GM23338 (cell line): Measurements from ENCODE around the gene PXMP4. TPM values are rescaled to one million over a fixed set of nuclear protein-coding genes. Genes with fewer than 3 reads are reported as not detected.

Source experiments
- ATAC-seq: fragments of 200-7000 bp; cut with Tn5 transposase; 3 replicates; pipeline ENCODE4 v1.9.1; 2020
- DNase-seq: peaks from one replicate; pipeline ENCODE4 v3.0.0-alpha.2; 2015; ENCODE audit warnings: low spot score
- H2AFZ ChIP-seq: fragments of 200-600 bp; sonication (generic); 2 replicates; pipeline ENCODE4 v1.8.0; 2016; ENCODE audit warnings: antibody characterized with exemption, mild to moderate bottlenecking, moderate library complexity
- H3F3A ChIP-seq: fragments of 200-600 bp; sonication (generic); replicated peaks from 2 replicates; pipeline ENCODE4 v1.8.0; 2017; ENCODE audit warnings: antibody characterized with exemption, mixed run types, low read depth
- H3K27ac ChIP-seq: fragments of 200-600 bp; sonication (generic); 2 replicates; pipeline ENCODE4 v1.6.1; 2016; ENCODE audit warnings: low read depth
- H3K27me3 ChIP-seq: fragments of 200-600 bp; sonication (generic); 2 replicates; pipeline ENCODE4 v1.8.0; 2016; ENCODE audit warnings: mild to moderate bottlenecking, mixed run types, moderate library complexity; ENCODE audit not compliant: insufficient read depth
- H3K36me3 ChIP-seq: fragments of 200-600 bp; sonication (generic); 2 replicates; pipeline ENCODE4 v1.8.0; 2016; ENCODE audit warnings: mild to moderate bottlenecking; ENCODE audit not compliant: insufficient read depth
- H3K4me1 ChIP-seq: fragments of 200-600 bp; sonication (generic); 2 replicates; pipeline ENCODE4 v1.8.0; 2016; ENCODE audit warnings: mild to moderate bottlenecking, moderate library complexity; ENCODE audit not compliant: insufficient read depth
- H3K4me2 ChIP-seq: fragments of 200-600 bp; sonication (generic); 2 replicates; pipeline ENCODE4 v1.7.1; 2017; ENCODE audit warnings: mixed run types
- H3K4me3 ChIP-seq: fragments of 200-600 bp; sonication (generic); 2 replicates; pipeline ENCODE4 v1.6.1; 2016; ENCODE audit warnings: mixed run types
- H3K79me2 ChIP-seq: fragments of 200-600 bp; sonication (generic); replicated peaks from 2 replicates; pipeline ENCODE4 v1.8.0; 2017; ENCODE audit warnings: mild to moderate bottlenecking; ENCODE audit not compliant: insufficient read depth
- H3K9me2 ChIP-seq: fragments of 200-600 bp; sonication (generic); 2 replicates; pipeline ENCODE4 v1.8.0; 2017; ENCODE audit not compliant: insufficient read depth
- H4K20me1 ChIP-seq: fragments of 200-600 bp; sonication (generic); replicated peaks from 2 replicates; pipeline ENCODE4 v1.8.0; 2017; ENCODE audit warnings: mild to moderate bottlenecking; ENCODE audit not compliant: insufficient read depth
- H3K27ac Mint-ChIP-seq: 2 replicates; pipeline ENCODE4 v1.8.0; 2020; ENCODE audit warnings: inconsistent platforms, mild to moderate bottlenecking, moderate library complexity, mixed read lengths
- H3K27me3 Mint-ChIP-seq: 3 replicates; pipeline ENCODE4 v1.8.0; 2022; ENCODE audit warnings: low read depth, mild to moderate bottlenecking, moderate library complexity, mixed read lengths, inconsistent platforms; ENCODE audit not compliant: insufficient read depth, poor library complexity
- H3K36me3 Mint-ChIP-seq: 3 replicates; pipeline ENCODE4 v1.8.0; 2021; ENCODE audit warnings: low read depth, mild to moderate bottlenecking, inconsistent platforms, moderate library complexity, mixed read lengths
- H3K4me1 Mint-ChIP-seq: 3 replicates; pipeline ENCODE4 v1.8.0; 2020; ENCODE audit warnings: mild to moderate bottlenecking, inconsistent platforms, mixed read lengths
- H3K4me3 Mint-ChIP-seq: 3 replicates; pipeline ENCODE4 v1.8.0; 2021; ENCODE audit warnings: moderate library complexity, mild to moderate bottlenecking, inconsistent platforms, mixed read lengths
- H3K9me3 Mint-ChIP-seq: 3 replicates; pipeline ENCODE4 v1.8.0; 2020; ENCODE audit warnings: moderate library complexity, mild to moderate bottlenecking, inconsistent platforms, mixed read lengths
- CREB1 ChIP-seq: fragments of 250-450 bp; sonication (Bioruptor Pico); IDR thresholded peaks from 2 replicates; pipeline ENCODE4 v1.5.0; 2020; ENCODE audit warnings: low read depth, mild to moderate bottlenecking, moderate library complexity
- CTCF ChIP-seq, 2 experiments: fragments of 200-600 bp in 1 of 2; sonication (generic) in 1 of 2; conservative IDR thresholded peaks; 2 replicates each; pipeline versions ENCODE4 v1.5.1 to v1.6.1; 2016 to 2017; ENCODE audit warnings: antibody characterized with exemption in 2 of 2, low read depth in 2 of 2, mild to moderate bottlenecking in 2 of 2, moderate library complexity in 1 of 2
- NANOG ChIP-seq: IDR thresholded peaks from 2 replicates; pipeline ENCODE4 v1.6.1; 2016; ENCODE audit warnings: antibody characterized with exemption, borderline replicate concordance
- ZNF331 ChIP-seq: fragments of 250-450 bp; sonication (Bioruptor Pico); IDR thresholded peaks from 2 replicates; pipeline ENCODE4 v1.5.0; 2020; ENCODE audit warnings: low read depth, mild to moderate bottlenecking, moderate library complexity
- polyA plus RNA-seq: library from polyadenylated mRNA; unstranded; fragments of >200 nt; fragmentation: Nextera tagmentation; extraction: Ambion mirVana; gene quantifications from 2 replicates; pipeline ENCODE4 v1.2.1, GENCODE V29; 2016
- total RNA-seq: library from RNA; depleted of rRNA; stranded (reverse); fragments of >200 nt; shearing (Covaris generic); gene quantifications from 2 replicates; pipeline ENCODE4 v1.2.3, GENCODE V29; 2014
- TF ChIP-seq, protein P1 (sequence below): IDR thresholded peaks from 2 replicates; pipeline ENCODE4 v1.6.1; 2016; ENCODE audit warnings: antibody characterized with exemption

Gene PXMP4
- total and polyA plus RNA-seq, 2 experiments from 2014 or later: 1.2 to 3.5 TPM

- H3K27me3 Mint-ChIP-seq: peaks cover 10% of the 10 kb centered on the region
- H3K79me2 ChIP-seq: peaks cover 33% of the 10 kb centered on the region
- no peak for TF ChIP-seq ZNF331 (CRISPR knock-in tag)
- peak in 1 of 2 experiments; percentile 31; a peak in 3 of 4 replicates for TF ChIP-seq CTCF (conservative IDR thresholded peaks at IDR 0.05; ENCODE audit: low read depth in 2 of 2)
- no peak for TF ChIP-seq NANOG
- TF ChIP-seq, protein P1, sequence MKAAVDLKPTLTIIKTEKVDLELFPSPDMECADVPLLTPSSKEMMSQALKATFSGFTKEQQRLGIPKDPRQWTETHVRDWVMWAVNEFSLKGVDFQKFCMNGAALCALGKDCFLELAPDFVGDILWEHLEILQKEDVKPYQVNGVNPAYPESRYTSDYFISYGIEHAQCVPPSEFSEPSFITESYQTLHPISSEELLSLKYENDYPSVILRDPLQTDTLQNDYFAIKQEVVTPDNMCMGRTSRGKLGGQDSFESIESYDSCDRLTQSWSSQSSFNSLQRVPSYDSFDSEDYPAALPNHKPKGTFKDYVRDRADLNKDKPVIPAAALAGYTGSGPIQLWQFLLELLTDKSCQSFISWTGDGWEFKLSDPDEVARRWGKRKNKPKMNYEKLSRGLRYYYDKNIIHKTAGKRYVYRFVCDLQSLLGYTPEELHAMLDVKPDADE: no peak
- TF ChIP-seq CREB1 (CRISPR knock-in tag): peak; percentile 81
- H3K36me3 ChIP-seq: no peaks in the 10 kb centered on the region
- no peaks in the 10 kb centered on the region; the same call in 2 of the 3 replicates for H3K9me3 Mint-ChIP-seq
- peaks cover 10% of the 10 kb centered on the region; the same call in 1 of the 2 replicates for H3K4me1 ChIP-seq
- H3K27ac ChIP-seq: no peak within 1 kb of the TSS
- peak; percentile 98 for DNase-seq
- 0 out of 2 replicates have a peak, but pooled peaks cover 2% of the 10 kb centered on the region for H3F3A ChIP-seq
- peak within 1 kb of the TSS; percentile 88 for H3K4me3 ChIP-seq
- peaks cover 25% of the 10 kb centered on the region; the same call in 1 of the 2 replicates for H4K20me1 ChIP-seq
- peak within 1 kb of the TSS; percentile 88 for H3K4me3 Mint-ChIP-seq
- peak within 1 kb of the TSS; percentile 98 for H3K4me2 ChIP-seq
- peak; percentile 86 for ATAC-seq
- no peaks in the 10 kb centered on the region for H3K36me3 Mint-ChIP-seq
- H3K9me2 ChIP-seq: no peaks in the 10 kb centered on the region
- peak within 1 kb of the TSS; percentile 97 for H2AFZ ChIP-seq
- peak within 1 kb of the TSS; percentile 90 for H3K27ac Mint-ChIP-seq
- H3K27me3 ChIP-seq: no peaks in the 10 kb centered on the region
- peaks cover 26% of the 10 kb centered on the region for H3K4me1 Mint-ChIP-seq
Measured at GRCh38 chr20:33686100-33686983, 33.8 kb downstream of the PXMP4 start, which contains the start of gene E2F1. TSS of gene E2F1 (minus strand) at chr20:33686385. CDS start at chr20:33686264, 121 bp downstream.

DNA sequence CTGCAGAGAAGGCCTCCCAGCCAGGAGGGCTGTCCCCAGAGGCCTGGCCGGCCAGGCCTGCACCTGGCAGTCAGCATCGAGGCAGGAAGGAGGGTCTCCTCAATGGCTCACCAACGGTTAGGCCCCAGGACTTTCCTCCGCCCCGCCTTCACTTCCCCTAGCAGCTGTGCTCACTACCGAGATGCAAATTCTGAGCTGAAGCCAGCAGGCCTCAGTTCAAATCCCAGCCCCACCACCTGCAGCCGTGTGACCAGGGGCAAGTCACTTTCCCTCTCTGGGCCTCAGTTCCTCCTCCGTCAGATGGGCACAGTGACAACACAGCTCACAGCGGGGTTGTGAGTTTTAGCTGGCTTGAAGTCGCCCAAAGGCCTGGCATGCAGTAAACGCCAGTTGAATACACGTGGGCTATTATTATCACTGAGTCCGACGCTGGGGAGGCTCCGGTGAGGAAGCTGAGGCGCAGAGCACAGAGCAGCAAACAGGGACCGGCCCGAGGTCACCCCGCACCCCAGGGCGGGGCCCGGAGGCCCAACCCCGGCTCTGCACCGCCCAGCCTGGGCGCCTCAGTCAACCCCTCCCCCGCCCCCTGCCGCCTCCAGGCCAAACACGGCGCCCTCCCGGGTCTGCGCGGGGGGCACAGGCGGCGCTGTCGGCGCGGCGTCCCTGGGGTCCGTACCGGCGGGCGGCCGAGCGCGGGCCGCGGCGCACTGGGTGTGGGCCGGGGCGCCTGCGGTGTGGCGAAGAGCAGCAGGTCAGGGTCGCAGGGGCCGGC is 34.6 kb downstream of the PXMP4 start:
- no peak overlapping the region for H2AFZ ChIP-seq
- Mint-ChIP-seq H3K4me1 (peaks cover 26% of the 10 kb centered on the region), H3K27ac (peak overlapping the region; percentile 90), H3K4me3 (peak overlapping the region; percentile 88), H3K27me3 (peaks cover 11% of the 10 kb centered on the region), H3K36me3 (0 out of 3 replicates have a peak, but pooled peaks cover 2% of the 10 kb centered on the region), H3K9me3 (no peaks in the 10 kb centered on the region; the same call in 2 of the 3 replicates)
- peak overlapping the region; percentile 98 for H3K4me2 ChIP-seq
- 0 out of 2 replicates have a peak, but pooled peaks cover 2% of the 10 kb centered on the region for H3F3A ChIP-seq
- DNase-seq (peak; percentile 64), ATAC-seq (peak; percentile 23)
- no peaks in the 10 kb centered on the region for H3K9me2 ChIP-seq
- no peak overlapping the region for H3K27ac ChIP-seq
- peak overlapping the region; percentile 88 for H3K4me3 ChIP-seq
- H3K36me3 ChIP-seq: no peaks in the 10 kb centered on the region
- H3K27me3 ChIP-seq: no peaks in the 10 kb centered on the region
- H3K4me1 ChIP-seq: peaks cover 10% of the 10 kb centered on the region; the same call in 1 of the 2 replicates
- H3K79me2 ChIP-seq: peaks cover 39% of the 10 kb centered on the region
- peaks cover 25% of the 10 kb centered on the region; the same call in 1 of the 2 replicates for H4K20me1 ChIP-seq
- TF ChIP-seq, protein P1: no peak
- TF ChIP-seq CTCF (conservative IDR thresholded peaks at IDR 0.05; ENCODE audit: low read depth in 2 of 2): no peak
- TF ChIP-seq NANOG: no peak
- TF ChIP-seq CREB1 (CRISPR knock-in tag): no peak
